Stimulated activated CD8-positive, alpha-beta memory T cell treated with anti-CD3 and anti-CD28 coated beads, Interleukin-7, amount 100 ng/mL, for 48 hours (primary cell): ENCODE measurements around the gene ACTRT2.

Experiments
- DNase-seq, 2 donors: peaks; one replicate each; pipeline ENCODE4 v3.0.0-alpha.2; 2020; ENCODE audit warnings: low read depth in 1 of 2; ENCODE audit errors: extremely low read depth in 1 of 2

The ACTRT2 gene

DNA sequence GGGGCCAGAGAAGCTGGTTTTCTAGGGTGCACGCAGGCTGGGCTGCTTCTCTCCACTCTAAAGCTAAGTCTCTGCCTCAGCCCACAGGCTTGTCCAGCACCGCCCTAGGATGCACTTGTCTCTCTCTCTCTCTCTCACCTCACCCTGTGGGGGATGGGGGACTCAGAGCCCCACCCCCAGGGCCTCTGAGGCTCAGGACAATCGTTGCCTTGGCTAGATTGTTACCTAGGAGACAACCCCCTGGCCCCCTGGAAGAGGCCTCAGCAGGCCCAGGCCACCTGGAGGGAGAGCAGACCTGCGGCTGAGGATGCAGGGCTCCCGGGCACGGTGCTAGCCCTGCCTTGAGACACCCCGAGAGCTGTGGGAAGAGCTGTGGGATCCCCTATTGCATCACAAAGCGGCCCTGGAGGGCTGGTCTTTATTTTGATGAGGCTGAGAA lies at the start of gene ACTRT2:
Gene ACTRT2 (plus strand): TSS at position 235 of the 439 bp plus-strand sequence. CDS start 220 bp downstream, outside the sequence.
- no peak for DNase-seq

DNA sequence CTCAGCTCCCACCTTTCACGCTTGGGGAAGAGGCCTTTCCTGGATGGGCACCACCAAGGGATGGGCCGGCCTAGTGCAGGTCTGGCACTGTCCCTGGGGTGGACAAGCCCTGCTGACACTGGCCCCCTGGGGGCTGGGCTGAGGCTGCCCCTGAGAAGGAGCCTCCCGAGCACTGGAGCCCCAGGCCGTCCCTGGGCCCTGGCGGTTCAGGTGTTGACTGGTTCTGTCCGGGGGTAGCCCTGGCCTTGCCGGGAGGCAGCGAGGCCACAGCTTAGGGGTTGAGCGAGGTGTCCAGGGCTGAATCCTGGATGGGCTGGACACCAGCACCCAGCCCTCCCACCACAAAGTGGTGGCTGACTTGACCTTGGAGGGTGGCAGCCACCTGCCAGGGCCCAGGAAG lies 49.7 kb upstream of the ACTRT2 start:
- no peak for DNase-seq

DNA sequence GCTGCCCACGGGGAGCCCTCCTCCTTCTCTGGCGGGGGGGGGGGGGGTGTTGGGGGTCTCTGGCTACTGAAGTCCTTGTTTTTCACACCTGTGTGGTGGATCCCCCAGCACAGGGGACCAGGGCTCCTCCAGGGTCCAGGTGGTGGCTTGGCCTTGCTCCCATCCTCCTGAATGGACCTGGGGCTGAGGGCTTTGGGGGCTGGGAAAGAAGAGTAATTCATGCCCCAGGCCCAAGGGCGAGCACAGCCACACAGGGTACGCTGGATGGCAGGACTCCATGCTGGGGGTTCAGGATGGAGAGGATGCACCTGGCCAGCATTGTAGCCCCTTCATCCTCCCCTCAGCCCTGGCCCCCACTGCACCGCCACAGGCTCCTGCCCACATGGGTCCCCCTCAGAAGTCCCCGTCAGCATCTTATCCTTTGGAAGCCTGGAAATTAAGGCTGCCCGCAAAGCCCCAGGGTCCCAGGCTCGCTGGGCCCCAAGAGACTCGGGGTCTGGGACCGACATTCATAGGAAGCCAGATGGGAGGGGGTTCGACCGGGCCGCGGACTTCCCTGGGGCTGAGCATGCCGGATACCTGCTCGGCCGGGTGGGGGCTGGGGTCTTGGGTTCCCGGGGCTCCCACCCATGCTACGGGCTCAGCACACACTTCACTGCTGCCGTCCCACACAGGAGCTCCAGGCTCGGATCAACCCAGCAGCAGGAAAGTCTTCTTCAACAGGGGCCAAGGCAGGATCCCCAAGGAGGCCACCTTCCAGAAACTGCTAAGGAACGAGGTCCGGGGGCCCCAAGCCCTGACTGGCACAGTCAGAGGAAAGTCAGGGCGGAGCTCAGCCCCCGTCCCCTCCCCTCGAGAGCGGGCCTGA lies 49.0 kb upstream of the ACTRT2 start:
- DNase-seq: no peak

DNA sequence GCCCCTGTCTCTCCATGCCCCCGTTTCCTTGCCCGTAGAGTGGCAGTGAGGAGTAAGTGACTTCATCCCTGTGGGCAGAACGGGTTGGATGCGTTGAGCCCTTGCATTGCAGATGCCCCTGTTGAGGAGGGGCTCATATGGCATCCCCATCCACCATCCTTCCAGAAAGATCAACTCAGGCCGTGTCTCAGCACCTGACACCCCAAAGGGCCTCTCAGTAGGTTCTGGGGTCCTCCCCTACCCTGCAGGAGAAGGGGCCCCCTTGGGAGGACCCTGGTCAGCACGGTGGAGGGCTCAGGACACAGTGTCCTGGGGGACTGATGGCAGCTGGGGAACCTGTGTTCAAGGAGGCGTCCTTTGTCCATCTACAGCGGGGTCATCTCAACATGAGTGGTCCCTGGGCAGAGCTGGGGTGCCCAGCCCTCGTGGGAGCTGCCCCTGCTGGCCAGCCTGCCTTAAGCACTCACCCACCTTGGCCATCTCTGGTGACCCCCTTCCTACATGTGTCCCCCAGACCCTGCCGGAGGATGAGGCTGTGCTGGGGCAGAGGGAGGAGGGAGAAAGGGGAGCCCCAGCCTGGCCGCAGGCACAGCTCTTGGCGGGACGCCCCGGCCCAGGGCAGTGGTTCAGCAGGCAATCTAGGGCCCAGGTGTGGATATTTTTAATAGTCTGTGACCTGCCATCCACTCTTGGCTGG lies 48.2 kb upstream of the ACTRT2 start:
- no peak for DNase-seq

DNA sequence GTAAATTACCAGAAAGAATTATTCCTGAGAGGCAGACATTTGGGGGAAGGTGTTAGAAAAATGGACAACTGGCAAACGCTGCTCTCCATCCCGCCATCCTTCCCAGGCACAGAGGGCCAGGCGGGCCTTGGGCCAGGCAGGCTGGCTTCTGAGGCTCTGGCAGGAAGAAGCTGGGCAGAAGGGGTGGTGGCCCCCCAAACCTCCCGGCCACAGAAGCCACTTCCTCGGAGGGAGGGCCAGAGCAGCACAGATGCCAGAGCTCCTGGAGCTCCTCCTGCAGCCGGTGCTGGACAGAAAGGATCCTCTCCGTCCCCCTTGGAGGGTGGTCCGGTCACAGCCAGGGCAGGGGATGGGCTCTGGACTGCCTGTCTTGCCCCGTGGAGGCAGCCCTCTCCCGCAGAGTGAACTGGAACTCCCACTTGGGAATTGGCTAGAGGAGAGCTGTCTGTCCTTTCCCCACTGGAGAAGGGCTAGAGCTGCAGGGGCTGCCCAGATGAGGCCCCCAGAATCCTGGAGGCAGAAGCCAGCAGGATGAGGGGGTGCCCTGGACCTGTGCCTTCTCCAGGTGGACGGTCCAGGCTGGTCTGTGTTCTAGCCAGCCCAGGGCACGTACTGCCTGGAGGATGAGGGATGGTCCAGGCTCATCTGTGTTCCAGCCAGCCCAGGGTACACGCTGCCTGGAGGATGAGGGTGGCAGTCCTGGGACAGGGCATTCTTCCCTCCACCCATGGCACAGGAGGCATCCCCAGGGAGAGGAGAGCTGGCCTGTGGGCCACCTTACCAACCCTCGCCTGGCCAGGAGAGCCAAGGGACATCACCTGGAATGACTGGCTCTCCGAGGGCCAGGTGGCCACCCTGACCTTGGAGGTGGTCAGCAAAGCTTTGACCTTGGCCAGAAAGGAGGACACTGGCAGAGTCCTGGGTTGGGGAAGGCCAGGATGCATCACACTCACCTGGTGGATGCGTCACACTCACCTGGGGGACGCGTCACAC lies 47.4 kb upstream of the ACTRT2 start:
- no peak for DNase-seq

DNA sequence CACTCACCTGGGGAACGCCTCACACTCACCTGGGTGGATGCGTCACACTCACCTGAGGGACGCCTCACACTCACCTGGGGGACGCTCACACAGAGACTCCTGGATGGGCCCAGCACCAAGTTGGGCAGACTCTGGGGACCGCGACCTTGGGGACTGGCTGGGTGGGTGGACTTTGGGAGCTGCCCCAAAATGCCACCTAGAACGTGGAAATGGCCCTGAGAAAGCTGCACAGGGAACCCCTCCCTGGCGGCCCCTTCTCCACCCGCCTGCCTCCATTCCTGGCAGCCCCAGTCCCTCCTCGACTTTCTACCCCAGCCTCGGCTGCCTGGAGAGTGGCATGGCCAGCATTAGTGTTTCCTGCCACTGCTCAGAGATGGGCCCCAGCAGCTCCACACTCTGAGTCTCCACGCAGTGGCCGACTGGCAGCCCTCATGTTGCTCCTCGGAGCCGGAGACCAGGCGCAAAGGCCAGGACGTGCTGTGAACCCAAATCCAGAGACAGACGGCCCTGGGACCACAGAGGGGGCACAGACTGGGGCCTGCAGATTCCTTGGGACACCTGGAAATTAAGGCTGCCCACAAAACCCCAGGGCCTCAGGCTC lies 46.5 kb upstream of the ACTRT2 start:
- DNase-seq: no peak

GRCh38 chr1:2975466-2976179 lies 45.6 kb upstream of the ACTRT2 start:
- no peak for DNase-seq

DNA sequence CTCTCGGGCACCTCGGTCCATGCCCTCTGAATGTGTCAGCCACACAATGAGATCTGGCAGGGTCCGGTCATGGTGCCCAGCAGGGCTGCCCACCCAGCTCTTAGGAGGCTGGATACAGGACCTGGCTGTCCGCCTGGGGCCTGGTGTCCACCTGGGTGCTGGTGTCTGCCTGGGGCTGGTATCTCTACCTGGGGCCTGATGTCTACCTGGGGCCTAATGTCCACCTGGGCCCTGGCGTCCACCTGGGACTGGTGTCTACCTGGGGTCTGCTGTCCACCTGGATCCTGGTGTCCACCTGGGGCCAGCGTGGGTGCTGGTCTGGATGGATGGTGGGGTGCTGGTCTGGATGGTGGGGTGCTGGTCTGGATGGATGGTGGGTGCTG lies 45.1 kb upstream of the ACTRT2 start:
- DNase-seq: no peak

- DNase-seq: no peak
Measured at GRCh38 chr1:2977886-2978611, 43.2 kb upstream of the ACTRT2 start.

- DNase-seq: no peak
Measured at GRCh38 chr1:2978691-2979190, 42.5 kb upstream of the ACTRT2 start.

DNA sequence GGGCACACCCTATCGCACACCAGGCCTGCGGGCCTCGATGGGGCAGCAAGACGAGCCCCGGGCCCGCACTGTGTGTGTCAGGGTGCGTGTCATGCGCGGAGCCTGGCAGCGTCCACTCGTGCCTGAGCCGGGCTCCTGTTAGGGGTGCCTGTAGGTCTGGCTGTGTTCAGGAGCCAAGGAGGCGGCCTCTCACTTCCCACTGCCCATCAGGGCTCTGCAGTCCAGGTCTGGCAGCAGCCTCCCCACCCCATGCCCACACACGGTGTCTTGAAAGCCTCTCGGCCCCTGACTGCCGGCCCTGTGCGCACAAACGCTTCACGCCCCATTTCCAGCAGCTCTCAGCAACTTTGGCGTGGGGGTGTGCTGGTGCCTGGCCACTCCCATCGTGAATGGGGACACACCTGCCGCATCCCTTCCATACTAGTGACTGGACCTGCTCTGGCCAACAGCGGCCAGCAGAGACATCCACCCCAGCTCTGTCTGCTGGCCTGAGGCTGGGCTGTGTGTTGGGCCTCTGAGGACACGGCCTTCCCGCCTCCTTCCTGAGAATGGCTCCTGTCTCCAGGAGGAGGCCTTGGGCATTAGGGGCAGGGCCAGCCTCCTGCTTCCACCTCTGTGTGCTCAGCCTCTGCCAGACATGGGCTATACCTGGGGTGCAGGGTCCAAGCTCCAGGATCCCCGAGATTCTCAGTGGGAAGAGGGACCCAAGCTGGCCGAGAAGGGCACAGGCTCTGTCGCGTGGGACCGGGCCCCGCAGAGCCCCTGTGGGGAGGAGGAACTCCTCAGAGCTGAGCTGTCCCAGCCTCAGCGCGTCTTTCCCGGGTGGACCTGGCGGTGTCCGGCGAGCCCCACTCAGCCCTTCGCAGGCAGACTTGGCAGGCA lies 41.8 kb upstream of the ACTRT2 start:
- no peak for DNase-seq

- DNase-seq: no peak
Measured at GRCh38 chr1:2980073-2980791, 41.0 kb upstream of the ACTRT2 start.

- no peak for DNase-seq
Measured at GRCh38 chr1:2980849-2981248, 40.4 kb upstream of the ACTRT2 start.

DNA sequence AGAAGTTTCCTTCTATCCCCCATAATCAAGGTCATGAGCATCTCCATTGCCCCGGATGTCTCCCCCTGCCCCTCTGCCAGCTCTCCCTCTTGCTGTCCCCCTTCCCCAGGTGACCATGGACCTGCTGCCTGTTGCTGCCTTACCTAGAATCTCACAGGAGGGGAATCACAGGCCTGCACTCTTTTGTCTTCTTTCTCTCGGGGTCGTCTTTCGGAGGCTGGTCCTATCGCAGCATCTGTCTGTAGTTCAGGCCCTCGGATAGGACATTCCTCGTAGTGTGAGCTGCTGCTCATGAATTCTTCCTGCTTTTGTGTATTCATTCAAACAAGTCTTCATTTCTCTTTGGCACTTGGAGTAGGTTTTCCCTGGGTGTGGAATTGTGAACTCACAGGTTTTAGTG lies 39.9 kb upstream of the ACTRT2 start:
- no peak for DNase-seq

DNA sequence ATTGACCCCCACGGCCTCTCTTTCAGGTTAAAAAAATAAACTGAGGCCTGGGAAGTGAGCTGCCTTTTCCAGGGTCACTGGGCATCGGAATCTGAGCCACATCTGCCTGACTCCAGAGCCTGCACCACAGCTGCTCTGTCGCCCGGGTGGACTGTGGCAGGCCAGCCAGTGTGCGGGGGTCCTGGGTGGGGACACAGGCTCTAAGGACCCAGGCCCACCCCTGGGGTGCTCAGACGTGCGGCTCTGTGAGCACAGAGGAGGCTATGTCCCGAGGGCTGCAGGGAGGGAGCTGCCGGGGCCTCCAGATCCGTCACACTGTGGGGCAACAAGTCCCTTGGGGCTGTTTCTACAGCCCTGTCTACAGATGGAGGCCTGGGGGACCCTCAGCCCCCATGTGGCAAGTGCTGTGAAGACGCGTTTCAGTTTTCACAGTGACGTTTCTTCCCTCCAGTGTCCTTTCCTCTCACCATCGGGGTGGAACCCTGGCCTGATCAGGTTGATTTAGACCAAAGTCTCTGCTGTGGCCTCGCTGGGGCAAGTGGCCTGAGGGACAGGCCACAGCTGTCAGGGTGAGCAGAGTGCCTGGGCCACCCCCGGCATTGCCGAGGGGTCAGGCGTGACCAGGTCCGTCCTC lies 39.2 kb upstream of the ACTRT2 start:
- no peak for DNase-seq

DNA sequence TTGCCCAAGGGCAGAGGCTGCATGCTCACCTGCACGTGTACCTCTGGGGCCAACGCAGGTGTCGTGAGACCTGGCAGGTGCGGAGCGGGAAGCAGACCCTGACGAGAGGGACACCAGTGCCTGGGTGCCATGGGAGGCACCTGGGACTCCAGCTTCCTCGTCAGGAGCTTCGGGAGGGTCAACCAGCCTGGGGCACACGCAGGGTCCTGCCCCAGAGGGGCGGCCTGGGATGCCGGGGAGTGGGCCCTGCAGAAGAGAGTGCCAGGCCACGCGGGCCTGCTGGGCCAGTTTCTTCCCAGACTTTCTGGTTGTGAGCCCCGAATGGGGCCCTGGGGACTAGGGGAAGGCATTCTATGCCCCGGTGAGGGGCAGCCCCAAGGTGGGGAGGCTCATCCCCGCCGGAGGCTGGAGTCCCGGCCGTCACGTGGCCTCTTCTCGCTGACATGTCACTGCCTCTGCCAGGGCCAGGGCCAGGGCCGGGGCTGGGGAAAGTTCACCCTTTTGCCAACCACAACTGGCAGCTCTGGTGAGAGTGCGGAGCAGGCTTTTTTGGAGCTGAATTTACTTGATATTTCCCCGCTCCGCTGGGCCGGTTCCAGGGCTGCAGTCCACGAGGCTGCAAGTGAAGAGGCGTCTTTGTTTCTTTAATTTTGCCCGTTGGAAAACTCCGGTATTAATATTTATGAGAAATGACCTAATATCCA lies 38.5 kb upstream of the ACTRT2 start:
- DNase-seq: no peak
